ENCODE measurements around the gene FHAD1.

FHAD1 gene

GRCh38 chr1:15218287-15219279, 28.4 kb upstream of the FHAD1 start:
- DNase-seq (ENCODE audit: low read depth in 2 of 2) = no peak

- no peak for DNase-seq (ENCODE audit: low read depth in 2 of 2)
Observed at GRCh38 chr1:15219280-15220023, 27.6 kb upstream of the FHAD1 start.

- DNase-seq (ENCODE audit: low read depth in 2 of 2) = no peak
Observed at GRCh38 chr1:15220024-15220392, 27.0 kb upstream of the FHAD1 start.

GRCh38 chr1:15220825-15221431, 26.1 kb upstream of the FHAD1 start:
- DNase-seq (ENCODE audit: low read depth in 2 of 2) = no peak

- DNase-seq (ENCODE audit: low read depth in 2 of 2) = no peak
Observed at GRCh38 chr1:15222653-15223303, 24.2 kb upstream of the FHAD1 start.

GRCh38 chr1:15224259-15224869, 22.7 kb upstream of the FHAD1 start:
- DNase-seq (ENCODE audit: low read depth in 2 of 2) = no peak

- no peak for DNase-seq (ENCODE audit: low read depth in 2 of 2)
Observed at GRCh38 chr1:15224974-15225373, 22.0 kb upstream of the FHAD1 start.

GRCh38 chr1:15225461-15225860, 21.6 kb upstream of the FHAD1 start:
- DNase-seq (ENCODE audit: low read depth in 2 of 2) = no peak

GRCh38 chr1:15226388-15227255, 20.4 kb upstream of the FHAD1 start:
- DNase-seq (ENCODE audit: low read depth in 2 of 2) = no peak

GRCh38 chr1:15229707-15230131, 17.3 kb upstream of the FHAD1 start:
- DNase-seq (ENCODE audit: low read depth in 2 of 2) = no peak

GRCh38 chr1:15231714-15232201, 15.3 kb upstream of the FHAD1 start:
- peak; percentile 10 to 13 for DNase-seq (ENCODE audit: low read depth in 2 of 2)

GRCh38 chr1:15233689-15234088, 13.3 kb upstream of the FHAD1 start:
- DNase-seq (ENCODE audit: low read depth in 2 of 2) = no peak

GRCh38 chr1:15236321-15236721, 10.7 kb upstream of the FHAD1 start:
- DNase-seq (ENCODE audit: low read depth in 2 of 2) = no peak

- DNase-seq (ENCODE audit: low read depth in 2 of 2) = no peak
Observed at GRCh38 chr1:15236746-15237145, 10.3 kb upstream of the FHAD1 start.

- no peak for DNase-seq (ENCODE audit: low read depth in 2 of 2)
Observed at GRCh38 chr1:15238789-15239188, 8.2 kb upstream of the FHAD1 start.

GRCh38 chr1:15242766-15243165, 4.3 kb upstream of the FHAD1 start:
- DNase-seq (ENCODE audit: low read depth in 2 of 2) = no peak

- DNase-seq (ENCODE audit: low read depth in 2 of 2) = no peak
Observed at GRCh38 chr1:15243275-15244043, 3.6 kb upstream of the FHAD1 start.

- DNase-seq (ENCODE audit: low read depth in 2 of 2) = no peak
Observed at GRCh38 chr1:15244813-15245212, 2.2 kb upstream of the FHAD1 start.

- no peak for DNase-seq (ENCODE audit: low read depth in 2 of 2)
Observed at GRCh38 chr1:15245593-15246360, 1.2 kb upstream of the FHAD1 start.
